Ammon's horn (tissue), 1 donor: ENCODE measurements around the gene SFI1.
"Not testable (repeated sequence)": the region's sequence is repeated elsewhere in the genome, so short reads cannot be mapped to it uniquely, and the experiment has no call there.

Source experiments
- DNase-seq: peaks from one replicate; pipeline ENCODE4 v3.0.0-alpha.2; 2016; ENCODE audit warnings: low spot score

Gene SFI1

GRCh38 chr22:31588970-31589675 lies 92.8 kb downstream of the SFI1 start:
- DNase-seq: no peak

GRCh38 chr22:31590161-31590560 lies 93.8 kb downstream of the SFI1 start:
- DNase-seq: not testable (repeated sequence)

GRCh38 chr22:31595271-31595670 lies 98.9 kb downstream of the SFI1 start:
- no peak for DNase-seq

GRCh38 chr22:31602259-31602952 lies 106.1 kb downstream of the SFI1 start:
- no peak for DNase-seq

- no peak for DNase-seq
Measured at GRCh38 chr22:31603081-31603525, 106.8 kb downstream of the SFI1 start.

- no peak for DNase-seq
Measured at GRCh38 chr22:31603574-31603973, 107.2 kb downstream of the SFI1 start.

- DNase-seq: no peak
Measured at GRCh38 chr22:31604137-31604705, 107.9 kb downstream of the SFI1 start.

- DNase-seq: no peak
Measured at GRCh38 chr22:31604746-31605705, 108.7 kb downstream of the SFI1 start.

GRCh38 chr22:31605851-31606585 lies 109.7 kb downstream of the SFI1 start:
- no peak for DNase-seq

- no peak for DNase-seq
Measured at GRCh38 chr22:31607696-31608095, 111.4 kb downstream of the SFI1 start.

GRCh38 chr22:31609716-31610115 lies 113.4 kb downstream of the SFI1 start:
- DNase-seq: no peak

- DNase-seq: no peak
Measured at GRCh38 chr22:31610611-31611010, 114.3 kb downstream of the SFI1 start.

GRCh38 chr22:31611061-31611760 lies 114.9 kb downstream of the SFI1 start:
- DNase-seq: no peak

GRCh38 chr22:31612891-31613285 lies 116.6 kb downstream of the SFI1 start:
- no peak for DNase-seq

- DNase-seq: no peak
Measured at GRCh38 chr22:31613286-31613903, 117.1 kb downstream of the SFI1 start.

- no peak for DNase-seq
Measured at GRCh38 chr22:31613904-31614296, 117.6 kb downstream of the SFI1 start.

GRCh38 chr22:31614781-31615490 lies 118.6 kb downstream of the SFI1 start:
- DNase-seq: no peak

GRCh38 chr22:31615491-31615860 lies 119.1 kb downstream of the SFI1 start:
- DNase-seq: no peak

GRCh38 chr22:31615940-31616314 lies 119.6 kb downstream of the SFI1 start:
- no peak for DNase-seq
